ENCODE results near the gene PRPSAP1.

DNA sequence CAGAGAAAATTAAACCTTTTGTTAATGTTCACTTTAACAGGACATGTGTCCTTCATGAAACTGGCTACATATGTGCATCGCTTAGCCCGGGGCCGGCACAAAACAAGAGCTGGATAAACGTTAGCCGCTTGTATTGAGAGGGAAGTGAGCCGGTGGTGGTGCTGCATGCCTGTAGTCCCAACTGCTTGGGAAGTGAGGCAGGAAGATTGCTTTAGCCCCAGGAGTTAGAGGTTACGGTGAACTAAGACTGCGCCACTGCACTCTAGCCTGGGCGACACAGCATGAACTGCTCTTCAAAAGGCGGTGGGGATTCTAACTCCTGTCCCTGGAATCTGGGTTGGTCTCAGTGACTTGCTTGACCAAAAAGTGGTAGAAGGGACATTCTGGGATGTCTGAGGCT is 15.7 kb upstream of the PRPSAP1 start:
- TF ChIP-seq, protein P1, sequence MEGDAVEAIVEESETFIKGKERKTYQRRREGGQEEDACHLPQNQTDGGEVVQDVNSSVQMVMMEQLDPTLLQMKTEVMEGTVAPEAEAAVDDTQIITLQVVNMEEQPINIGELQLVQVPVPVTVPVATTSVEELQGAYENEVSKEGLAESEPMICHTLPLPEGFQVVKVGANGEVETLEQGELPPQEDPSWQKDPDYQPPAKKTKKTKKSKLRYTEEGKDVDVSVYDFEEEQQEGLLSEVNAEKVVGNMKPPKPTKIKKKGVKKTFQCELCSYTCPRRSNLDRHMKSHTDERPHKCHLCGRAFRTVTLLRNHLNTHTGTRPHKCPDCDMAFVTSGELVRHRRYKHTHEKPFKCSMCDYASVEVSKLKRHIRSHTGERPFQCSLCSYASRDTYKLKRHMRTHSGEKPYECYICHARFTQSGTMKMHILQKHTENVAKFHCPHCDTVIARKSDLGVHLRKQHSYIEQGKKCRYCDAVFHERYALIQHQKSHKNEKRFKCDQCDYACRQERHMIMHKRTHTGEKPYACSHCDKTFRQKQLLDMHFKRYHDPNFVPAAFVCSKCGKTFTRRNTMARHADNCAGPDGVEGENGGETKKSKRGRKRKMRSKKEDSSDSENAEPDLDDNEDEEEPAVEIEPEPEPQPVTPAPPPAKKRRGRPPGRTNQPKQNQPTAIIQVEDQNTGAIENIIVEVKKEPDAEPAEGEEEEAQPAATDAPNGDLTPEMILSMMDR (conservative IDR thresholded peaks at IDR 0.05) = no peak
- TF ChIP-seq EZH2 (IDR thresholded peaks at IDR 0.05; ENCODE audit: low read depth) = no peak
